NCI-H2196 treated with DMSO at 0.1 percent for 48 hours (cell line): Measurements from ENCODE around the gene TRIM39.

Experiments
- DNase-seq: peaks from one replicate; lab custom pipeline; 2025; ENCODE audit not compliant: unreplicated experiment; lab: John Stamatoyannopoulos, UW

Gene TRIM39

GRCh38 chr6:30327232-30327746 is 562 bp downstream of the TRIM39 start:
- DNase-seq = no peak

DNA sequence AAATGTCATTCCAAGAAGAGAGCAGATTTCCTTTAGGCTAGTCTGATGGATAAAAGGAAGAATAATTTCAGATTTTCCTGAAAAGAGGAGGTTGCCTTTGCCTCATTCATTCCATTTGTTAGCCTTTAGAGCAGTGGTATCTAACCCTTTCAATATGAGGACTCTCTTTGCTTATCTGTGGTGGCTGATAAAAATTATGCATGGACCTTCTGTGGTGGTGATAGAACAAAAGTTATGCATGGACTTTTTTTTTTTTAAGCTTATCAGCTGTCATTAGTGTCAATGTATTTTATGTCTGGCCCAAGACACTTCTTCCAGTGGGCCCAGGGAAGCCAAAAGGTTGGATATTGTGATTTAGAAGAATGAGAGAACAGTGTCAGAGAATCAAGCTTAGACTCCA is 1.7 kb downstream of the TRIM39 start:
- DNase-seq = no peak

- no peak for DNase-seq
Observed at GRCh38 chr6:30329331-30329730, 2.6 kb downstream of the TRIM39 start.

GRCh38 chr6:30331981-30332380 is 5.3 kb downstream of the TRIM39 start:
- no peak for DNase-seq

DNA sequence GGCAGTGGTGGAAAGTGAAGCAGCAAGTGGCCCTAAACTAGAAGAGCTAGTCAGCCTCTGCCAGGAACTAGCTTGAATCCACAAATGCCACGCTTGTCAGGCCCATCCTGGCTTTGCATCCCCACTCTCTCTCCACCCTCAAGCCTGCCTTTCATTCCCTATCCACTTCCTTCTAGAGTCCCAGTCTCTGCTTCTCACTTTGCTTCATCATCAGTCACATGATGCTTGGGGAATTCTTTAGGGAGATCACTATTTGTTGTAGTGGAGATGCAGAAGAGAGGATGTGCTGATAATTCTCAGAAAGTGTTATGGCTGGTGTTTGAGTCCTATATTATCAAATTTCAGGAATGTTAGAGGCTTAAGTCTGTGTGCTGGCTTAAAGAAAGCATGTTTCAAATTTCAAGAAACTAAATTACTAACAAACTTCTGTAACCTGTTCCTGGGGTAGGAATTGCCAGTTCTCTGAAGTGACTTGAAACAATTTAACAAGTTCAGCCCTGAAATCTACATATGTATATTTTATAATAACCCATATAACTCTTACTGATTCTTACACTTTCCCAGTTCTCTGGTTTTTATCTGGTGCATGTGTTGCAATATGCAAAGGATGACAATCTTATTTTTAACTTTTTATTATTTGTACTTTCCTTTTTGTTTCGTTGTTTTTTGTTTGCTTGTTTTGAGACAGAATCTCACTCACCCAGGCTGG is 7.5 kb downstream of the TRIM39 start:
- no peak for DNase-seq

DNA sequence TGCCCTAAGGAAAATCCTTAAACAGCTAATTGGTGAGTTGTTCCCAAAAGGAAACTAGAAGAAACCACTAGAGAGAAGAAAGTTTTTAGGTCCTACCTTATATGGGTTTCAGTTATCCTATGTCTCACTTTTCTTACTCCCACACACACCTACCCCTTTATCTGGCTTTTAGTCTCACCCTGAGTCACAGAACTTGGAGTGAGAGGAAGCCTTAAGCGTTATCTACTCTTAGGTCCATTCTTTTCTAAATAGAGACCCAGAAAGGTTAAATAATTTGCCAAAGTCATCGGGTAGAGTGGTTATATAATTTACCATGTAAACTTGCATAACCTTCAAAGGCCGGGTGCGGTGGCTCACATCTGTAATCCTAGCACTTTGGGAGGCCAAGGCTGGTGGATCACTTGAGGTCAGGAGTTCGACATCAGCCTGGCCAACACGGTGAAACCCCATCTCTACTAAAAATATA is 13.9 kb downstream of the TRIM39 start:
- DNase-seq = no peak

GRCh38 chr6:30341218-30341617 is 14.5 kb downstream of the TRIM39 start:
- DNase-seq = no peak

GRCh38 chr6:30341728-30342127 is 15.0 kb downstream of the TRIM39 start:
- DNase-seq = no peak

DNA sequence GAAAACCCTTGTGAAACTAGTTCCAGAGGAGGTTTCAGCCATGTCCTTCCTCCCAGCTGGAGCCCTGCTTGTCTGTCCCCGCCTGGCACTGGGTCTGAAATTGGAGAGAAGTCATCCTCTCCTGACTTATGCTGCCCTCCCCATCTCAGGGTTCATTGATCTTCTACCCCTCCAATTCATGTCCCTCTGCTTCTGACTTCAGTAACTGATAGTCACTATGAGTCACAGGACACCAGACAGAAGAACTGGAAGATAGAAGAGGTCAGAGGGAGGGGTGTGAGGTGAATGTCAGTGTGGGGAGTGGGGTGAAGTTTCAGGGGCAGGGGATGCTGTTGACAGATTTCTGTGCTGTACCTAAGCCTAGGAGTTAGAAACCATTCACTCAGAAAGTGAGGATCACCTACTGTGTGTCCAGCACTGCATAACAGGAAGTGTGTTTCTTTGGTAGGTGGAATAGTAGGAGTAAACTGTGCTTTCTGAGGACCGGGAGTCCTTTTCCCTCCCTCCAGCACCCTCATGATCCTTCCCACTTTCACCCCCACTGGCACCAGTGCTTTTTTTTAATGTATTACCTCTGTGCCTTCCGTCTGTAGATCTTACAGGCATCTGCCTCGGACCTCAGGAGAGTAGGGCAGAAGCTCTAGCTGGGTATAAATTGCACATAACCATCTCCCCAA is 17.6 kb downstream of the TRIM39 start:
- DNase-seq = no peak

GRCh38 chr6:30344868-30345671 is 18.3 kb downstream of the TRIM39 start, which contains the start of gene RPP21:
Gene RPP21, plus strand, starts transcription at chr6:30345156. Its CDS starts 16 bp downstream, at chr6:30345172.
- peak; percentile 73 for DNase-seq

GRCh38 chr6:30345852-30346251 is 19.1 kb downstream of the TRIM39 start:
- DNase-seq = no peak

DNA sequence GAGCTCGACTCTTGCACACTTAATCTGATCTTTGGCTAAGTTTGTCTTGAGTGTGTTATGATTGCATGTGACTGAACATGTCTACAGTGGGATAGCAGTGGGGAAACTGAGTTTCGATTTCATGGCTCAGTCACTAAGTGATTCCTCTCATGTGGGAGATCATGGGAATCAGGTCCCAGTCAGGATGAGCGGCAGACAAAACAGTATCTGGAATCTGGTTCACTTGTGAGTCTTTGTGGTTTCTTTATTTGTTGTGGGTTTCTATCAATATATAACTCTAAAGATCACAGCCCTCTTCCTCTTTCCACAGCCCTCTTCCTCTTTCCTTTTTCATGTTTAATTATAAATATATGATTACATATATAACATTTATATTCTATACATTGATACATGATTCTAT is 22.2 kb downstream of the TRIM39 start:
- DNase-seq = no peak

- DNase-seq = no peak
Observed at GRCh38 chr6:30349421-30350177, 22.9 kb downstream of the TRIM39 start.

GRCh38 chr6:30350524-30350923 is 23.8 kb downstream of the TRIM39 start:
- DNase-seq = no peak

DNA sequence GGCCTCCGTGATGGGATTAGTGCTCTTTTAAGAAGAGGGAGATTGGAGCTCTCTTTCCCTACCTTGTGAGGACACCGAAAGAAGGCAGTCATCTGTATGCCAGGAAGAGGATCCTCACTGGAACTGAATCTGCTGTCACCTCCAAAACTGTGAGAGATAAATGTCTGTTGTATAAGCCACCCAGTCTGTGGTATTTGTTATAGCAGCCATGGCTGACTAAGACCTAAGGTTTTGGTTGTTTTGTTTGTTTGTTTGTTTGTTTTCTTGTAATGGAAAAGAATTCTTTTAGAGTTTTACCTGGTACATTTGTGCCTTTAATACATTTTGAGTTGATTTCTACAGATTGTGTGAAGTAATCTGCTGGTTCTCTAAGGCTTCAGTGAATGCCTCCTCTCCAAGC is 25.8 kb downstream of the TRIM39 start:
- DNase-seq = no peak

GRCh38 chr6:30355281-30355680 is 28.6 kb downstream of the TRIM39 start:
- no peak for DNase-seq

DNA sequence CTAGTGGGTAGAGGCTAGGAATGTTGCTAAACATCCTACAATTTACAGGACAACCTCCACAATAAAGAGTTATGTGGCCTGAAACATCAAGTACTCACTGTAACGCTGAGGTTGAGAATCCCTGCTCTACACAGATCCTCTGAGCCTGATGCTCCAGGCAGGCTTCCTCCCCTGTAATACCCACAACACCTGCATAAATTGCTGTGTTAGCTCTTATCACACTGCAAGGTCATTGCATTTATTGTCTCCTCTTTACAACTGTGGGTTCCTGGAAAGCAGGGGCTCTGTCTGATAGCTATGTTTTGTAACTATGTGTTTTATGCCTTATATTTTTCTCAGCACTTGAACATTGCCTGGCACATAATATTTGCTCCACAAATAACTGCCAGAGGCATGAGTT is 29.8 kb downstream of the TRIM39 start:
- no peak for DNase-seq

DNA sequence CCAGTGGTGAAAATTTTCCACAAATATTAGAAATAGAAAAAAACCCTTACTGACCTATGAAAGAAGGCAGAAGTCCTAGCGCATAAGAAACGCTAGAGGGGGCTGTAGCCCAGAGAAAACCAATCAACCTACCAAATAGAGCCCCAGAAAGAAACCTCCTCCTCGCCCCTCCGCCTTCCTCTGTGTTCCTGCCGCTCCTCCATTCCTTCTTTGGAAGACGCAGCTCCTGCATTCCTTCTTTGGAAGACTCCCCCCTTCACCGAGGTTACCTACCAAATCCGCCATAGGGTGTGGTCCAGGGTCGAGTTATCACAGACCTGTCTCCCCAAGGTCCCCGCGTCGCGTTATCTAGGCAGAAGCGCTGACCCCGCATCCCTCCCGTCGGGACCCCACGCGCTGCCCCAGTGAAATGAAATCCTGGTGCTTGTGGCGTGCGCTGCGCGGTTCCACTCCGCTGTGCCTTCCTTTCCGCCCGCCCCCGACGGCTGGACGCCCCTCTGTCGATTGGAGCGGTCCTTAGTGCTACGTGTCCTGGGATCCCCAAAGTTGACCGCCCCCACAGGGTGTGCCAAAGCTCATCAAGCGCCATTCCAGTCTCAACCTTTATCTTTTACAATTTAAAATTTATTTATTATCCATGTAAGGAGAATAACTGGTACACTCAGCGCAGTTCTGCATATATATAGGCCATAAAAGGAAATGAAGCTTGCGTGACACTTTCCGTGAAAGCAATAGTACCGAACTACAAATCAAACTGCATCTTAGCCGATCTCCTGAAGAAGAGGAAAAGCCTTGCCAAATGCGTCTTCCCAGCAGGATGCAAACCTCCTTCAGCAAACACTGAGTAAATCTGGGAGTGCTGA is 31.2 kb downstream of the TRIM39 start:
- DNase-seq = no peak

- no peak for DNase-seq
Observed at GRCh38 chr6:30359276-30359675, 32.5 kb downstream of the TRIM39 start.

- DNase-seq = no peak
Observed at GRCh38 chr6:30360139-30360538, 33.4 kb downstream of the TRIM39 start.
